ENCODE measurements around the gene NEDD4L.
A peak's percentile ranks its signal among the peaks of the same experiment; 100 is the strongest.

Gene NEDD4L

DNA sequence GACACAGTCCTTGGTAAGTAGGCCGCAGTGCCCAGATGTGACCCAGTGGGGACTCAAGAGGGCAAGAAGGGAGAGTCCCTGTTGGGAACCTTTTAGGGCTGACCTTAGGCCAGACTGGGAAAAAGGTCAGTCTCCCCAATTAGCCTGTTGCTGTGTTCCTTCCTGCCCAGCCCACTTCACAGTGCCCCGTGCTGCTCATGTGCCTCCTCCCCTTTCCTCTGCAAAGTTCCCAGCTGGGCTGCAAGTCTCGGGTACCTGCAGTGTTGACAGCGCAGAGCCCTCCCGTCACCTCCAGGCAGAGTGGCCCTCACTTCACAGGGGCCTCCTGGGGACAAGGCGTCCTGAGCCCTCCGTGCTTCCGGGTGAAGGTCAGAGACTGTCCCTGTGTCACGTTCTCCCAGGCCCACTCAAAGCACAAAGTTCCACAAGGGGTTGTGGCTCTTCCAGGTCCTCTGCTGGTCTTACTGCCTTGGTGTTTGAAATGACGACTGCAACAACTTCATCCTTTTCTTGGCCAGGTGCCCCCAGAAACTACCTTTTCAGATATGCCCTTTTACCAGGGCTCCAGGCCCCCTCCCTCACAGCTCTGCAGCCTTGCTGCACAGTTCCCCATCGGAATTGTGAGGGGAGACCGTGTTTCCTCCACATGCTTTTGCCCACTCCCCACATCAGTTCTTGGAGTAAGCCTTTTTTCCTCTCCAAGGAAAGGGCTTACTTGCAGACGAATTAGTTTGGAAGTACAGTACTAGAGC is 359.1 kb downstream of the NEDD4L start:
- Histone ChIP-seq H3K9ac (ENCODE audit: insufficient read length, low read depth) (peak overlapping the region; percentile 42), H3K27me3 (ENCODE audit: insufficient read depth, insufficient read length) (no peaks in the 10 kb centered on the region), H3K4me1 (ENCODE audit: insufficient read depth, insufficient read length) (peaks cover 3% of the 10 kb centered on the region), H3K9me3 (ENCODE audit: insufficient read depth, low read length) (no peaks in the 10 kb centered on the region), H3K4me3 (ENCODE audit: insufficient read length, low read depth) (no peak overlapping the region), H3K36me3 (ENCODE audit: insufficient read depth, insufficient read length, low read length) (no peaks in the 10 kb centered on the region)
- TF ChIP-seq YY1 (IDR thresholded peaks at IDR 0.05; ENCODE audit: insufficient read depth, insufficient read length) (no peak), ZNF274 (IDR thresholded peaks at IDR 0.05; ENCODE audit: low read depth, low read length) (no peak), SUZ12 (IDR thresholded peaks at IDR 0.05; ENCODE audit: extremely low read depth, insufficient read depth, insufficient read length) (no peak)
- no peak for DNase-seq (ENCODE audit: low read depth, low spot score)

DNA sequence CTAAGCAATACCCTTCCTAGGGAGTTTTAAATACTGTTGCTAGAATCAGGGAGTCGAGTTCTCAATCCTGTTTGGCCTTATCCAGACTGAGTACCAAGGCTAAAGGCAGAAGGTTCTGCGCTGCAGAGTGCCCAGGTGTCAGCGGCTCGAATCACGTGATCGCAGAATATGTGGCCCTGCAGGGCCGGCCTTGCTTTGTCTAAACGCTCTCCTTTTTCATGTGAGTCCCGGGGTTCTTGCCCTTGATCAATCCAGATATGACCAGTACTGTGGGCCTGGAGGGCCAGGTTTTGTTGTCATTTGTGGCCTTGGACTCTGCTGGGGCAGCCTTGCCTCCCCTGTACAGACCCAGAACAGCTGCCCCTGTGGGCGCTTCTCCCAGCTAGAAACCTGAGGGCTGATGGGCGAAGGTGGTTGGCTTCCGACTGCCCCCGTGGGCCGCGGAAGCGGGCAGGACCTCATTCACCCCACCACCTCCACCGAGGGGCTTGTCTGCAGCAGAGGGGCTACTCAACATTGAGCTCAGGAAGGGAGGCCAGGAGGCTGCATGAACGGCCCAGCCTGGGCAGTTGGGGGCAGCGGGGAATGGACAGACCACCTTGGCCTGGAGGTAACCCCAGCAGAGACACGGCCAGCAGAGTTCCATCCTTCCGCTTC is 359.9 kb downstream of the NEDD4L start:
- Histone ChIP-seq H3K27me3 (ENCODE audit: insufficient read depth, insufficient read length) (no peaks in the 10 kb centered on the region), H3K9ac (ENCODE audit: insufficient read length, low read depth) (peak overlapping the region; percentile 42), H3K4me1 (ENCODE audit: insufficient read depth, insufficient read length) (peaks cover 3% of the 10 kb centered on the region), H3K4me3 (ENCODE audit: insufficient read length, low read depth) (no peak overlapping the region), H3K9me3 (ENCODE audit: insufficient read depth, low read length) (no peaks in the 10 kb centered on the region), H3K36me3 (ENCODE audit: insufficient read depth, insufficient read length, low read length) (no peaks in the 10 kb centered on the region)
- TF ChIP-seq ZNF274 (IDR thresholded peaks at IDR 0.05; ENCODE audit: low read depth, low read length) (no peak), SUZ12 (IDR thresholded peaks at IDR 0.05; ENCODE audit: extremely low read depth, insufficient read depth, insufficient read length) (no peak), YY1 (IDR thresholded peaks at IDR 0.05; ENCODE audit: insufficient read depth, insufficient read length) (no peak)
- no peak for DNase-seq (ENCODE audit: low read depth, low spot score)

DNA sequence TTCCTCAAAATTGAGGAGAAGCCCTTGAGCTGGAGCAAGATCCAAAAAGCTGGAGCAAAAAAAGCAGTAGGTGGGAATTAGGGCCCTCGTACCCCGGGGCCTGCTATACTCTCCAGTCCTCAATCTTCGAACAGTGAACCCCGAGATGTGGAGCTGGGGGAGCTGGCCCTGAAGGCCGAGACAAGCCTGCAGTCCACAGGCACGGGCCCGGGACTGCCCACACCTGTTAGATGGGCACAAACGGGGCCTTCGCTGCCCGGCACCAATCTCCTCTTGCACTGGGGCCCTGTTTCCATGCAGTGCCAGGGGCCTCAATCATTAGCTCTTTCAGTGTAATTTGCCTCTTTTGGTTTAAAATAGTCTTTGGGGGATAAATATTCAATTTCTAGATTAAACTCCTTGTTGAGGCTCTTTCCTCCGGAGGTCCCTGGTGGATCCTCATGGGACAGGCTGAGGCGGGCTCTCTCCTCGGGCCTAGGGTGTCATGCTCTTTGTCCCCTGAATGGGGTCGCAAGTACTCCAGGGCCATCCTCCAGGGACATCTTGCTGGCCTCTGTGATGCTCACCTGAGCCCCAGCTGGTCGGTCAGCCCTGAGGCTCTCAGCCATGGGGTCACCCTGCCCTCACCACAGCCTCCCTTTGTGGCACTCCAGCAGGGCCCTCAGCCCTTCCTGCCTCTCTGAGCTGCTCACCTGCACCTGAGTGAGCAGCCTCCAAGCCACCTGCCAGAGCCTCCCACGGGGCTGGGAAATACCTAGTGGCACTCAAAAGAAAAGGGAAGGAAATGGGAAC is 361.3 kb downstream of the NEDD4L start:
- H3K9me3 ChIP-seq (ENCODE audit: insufficient read depth, low read length) = no peaks in the 10 kb centered on the region
- H3K9ac ChIP-seq (ENCODE audit: insufficient read length, low read depth) = no peak overlapping the region
- DNase-seq (ENCODE audit: low read depth, low spot score) = no peak
- TF ChIP-seq YY1 (IDR thresholded peaks at IDR 0.05; ENCODE audit: insufficient read depth, insufficient read length) (no peak), ZNF274 (IDR thresholded peaks at IDR 0.05; ENCODE audit: low read depth, low read length) (no peak), SUZ12 (IDR thresholded peaks at IDR 0.05; ENCODE audit: extremely low read depth, insufficient read depth, insufficient read length) (no peak)
- no peaks in the 10 kb centered on the region for H3K36me3 ChIP-seq (ENCODE audit: insufficient read depth, insufficient read length, low read length)
- H3K4me1 ChIP-seq (ENCODE audit: insufficient read depth, insufficient read length) = peaks cover 3% of the 10 kb centered on the region
- no peaks in the 10 kb centered on the region for H3K27me3 ChIP-seq (ENCODE audit: insufficient read depth, insufficient read length)
- H3K4me3 ChIP-seq (ENCODE audit: insufficient read length, low read depth) = no peak overlapping the region

DNA sequence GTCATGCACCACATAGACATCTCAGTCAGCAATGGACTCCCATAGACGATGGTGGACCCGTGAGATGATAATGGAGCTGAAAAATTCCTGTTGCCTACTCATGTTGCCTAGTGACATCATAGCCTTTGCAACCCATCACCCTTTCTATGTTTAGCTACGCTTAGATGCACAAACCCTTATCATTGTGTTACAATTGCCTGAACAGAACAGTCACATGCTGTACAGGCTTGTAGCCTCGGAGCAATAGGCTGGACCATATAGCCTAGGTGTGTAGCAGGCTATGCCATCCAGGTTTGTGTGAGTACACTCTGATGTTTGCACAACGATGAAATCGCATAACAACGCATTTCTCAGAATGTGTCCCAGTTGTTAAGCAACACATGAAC is 363.2 kb downstream of the NEDD4L start:
- no peaks in the 10 kb centered on the region for H3K9me3 ChIP-seq (ENCODE audit: insufficient read depth, low read length)
- H3K4me3 ChIP-seq (ENCODE audit: insufficient read length, low read depth) = no peak overlapping the region
- H3K27me3 ChIP-seq (ENCODE audit: insufficient read depth, insufficient read length) = no peaks in the 10 kb centered on the region
- H3K4me1 ChIP-seq (ENCODE audit: insufficient read depth, insufficient read length) = peaks cover 3% of the 10 kb centered on the region
- DNase-seq (ENCODE audit: low read depth, low spot score) = no peak
- H3K9ac ChIP-seq (ENCODE audit: insufficient read length, low read depth) = no peak overlapping the region
- H3K36me3 ChIP-seq (ENCODE audit: insufficient read depth, insufficient read length, low read length) = no peaks in the 10 kb centered on the region
- TF ChIP-seq SUZ12 (IDR thresholded peaks at IDR 0.05; ENCODE audit: extremely low read depth, insufficient read depth, insufficient read length) (no peak), YY1 (IDR thresholded peaks at IDR 0.05; ENCODE audit: insufficient read depth, insufficient read length) (no peak), ZNF274 (IDR thresholded peaks at IDR 0.05; ENCODE audit: low read depth, low read length) (no peak)

DNA sequence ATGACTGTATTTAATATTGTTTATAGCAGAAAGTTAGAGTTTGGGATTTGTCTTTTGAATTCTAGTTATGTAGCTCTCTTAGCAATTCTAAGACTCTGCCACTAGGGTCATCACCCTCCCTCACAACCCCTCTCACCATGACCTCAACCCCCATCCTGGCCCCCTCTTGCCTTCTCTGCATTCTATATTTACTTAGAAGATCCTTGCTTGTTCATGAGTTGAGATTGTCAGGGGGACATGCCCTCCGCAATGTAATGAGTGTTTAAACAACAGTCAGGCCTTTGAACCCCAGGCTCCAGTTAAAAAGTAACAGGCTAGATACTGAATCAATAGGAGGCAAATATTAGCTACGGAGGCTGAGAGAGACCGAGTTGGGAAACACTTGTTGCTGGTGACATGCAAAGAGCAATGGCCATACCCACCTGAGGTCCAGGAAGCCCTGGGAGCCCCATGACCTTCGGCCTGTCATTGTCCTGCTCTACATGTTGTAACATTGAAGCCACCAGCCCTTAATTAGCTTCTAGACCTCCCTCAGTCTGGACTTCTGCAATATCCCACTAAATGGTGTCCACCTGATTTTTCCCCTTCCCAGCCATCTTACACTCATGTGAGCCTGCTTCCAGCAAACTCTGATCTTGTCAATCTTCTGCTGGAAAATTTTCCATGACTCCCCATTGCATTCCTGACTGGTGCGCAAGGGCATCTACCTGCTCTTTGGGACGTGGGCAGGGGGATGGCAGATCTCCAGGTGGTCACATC is 363.8 kb downstream of the NEDD4L start:
- TF ChIP-seq ZNF274 (IDR thresholded peaks at IDR 0.05; ENCODE audit: low read depth, low read length) (no peak), YY1 (IDR thresholded peaks at IDR 0.05; ENCODE audit: insufficient read depth, insufficient read length) (no peak), SUZ12 (IDR thresholded peaks at IDR 0.05; ENCODE audit: extremely low read depth, insufficient read depth, insufficient read length) (no peak)
- no peak for DNase-seq (ENCODE audit: low read depth, low spot score)
- no peak overlapping the region for H3K4me3 ChIP-seq (ENCODE audit: insufficient read length, low read depth)

DNA sequence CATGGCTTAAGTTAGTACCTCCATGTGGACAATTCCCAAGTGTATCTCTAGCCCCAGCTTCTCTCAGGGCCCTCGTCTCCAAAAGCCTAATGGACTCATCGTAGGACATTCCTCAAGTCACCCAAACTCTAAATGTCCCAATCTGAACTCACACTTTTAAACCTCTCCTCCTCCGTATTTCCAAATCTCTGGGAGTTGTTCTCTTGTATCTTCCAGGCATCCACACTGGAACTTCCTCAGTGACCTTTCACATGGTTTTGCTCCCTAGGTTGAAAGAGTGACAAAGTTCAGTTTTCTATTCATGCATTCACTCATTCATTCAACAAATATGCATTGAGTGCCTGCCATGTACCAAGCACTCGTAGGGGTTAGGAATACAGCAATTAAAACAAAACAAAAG is 364.6 kb downstream of the NEDD4L start:
- H3K4me1 ChIP-seq (ENCODE audit: insufficient read depth, insufficient read length) = no peaks in the 10 kb centered on the region
- H3K9me3 ChIP-seq (ENCODE audit: insufficient read depth, low read length) = no peaks in the 10 kb centered on the region
- H3K36me3 ChIP-seq (ENCODE audit: insufficient read depth, insufficient read length, low read length) = no peaks in the 10 kb centered on the region
- no peak overlapping the region for H3K4me3 ChIP-seq (ENCODE audit: insufficient read length, low read depth)
- no peaks in the 10 kb centered on the region for H3K27me3 ChIP-seq (ENCODE audit: insufficient read depth, insufficient read length)
- no peak for DNase-seq (ENCODE audit: low read depth, low spot score)
- no peak overlapping the region for H3K9ac ChIP-seq (ENCODE audit: insufficient read length, low read depth)
- no peak for TF ChIP-seq ZNF274 (IDR thresholded peaks at IDR 0.05; ENCODE audit: low read depth, low read length)
- TF ChIP-seq SUZ12 (IDR thresholded peaks at IDR 0.05; ENCODE audit: extremely low read depth, insufficient read depth, insufficient read length) = no peak
- no peak for TF ChIP-seq YY1 (IDR thresholded peaks at IDR 0.05; ENCODE audit: insufficient read depth, insufficient read length)

More for the DNA sequence above, 363.8 kb downstream of the NEDD4L start:
- H3K9ac ChIP-seq (ENCODE audit: insufficient read length, low read depth) = no peak overlapping the region
- peaks cover 3% of the 10 kb centered on the region for H3K4me1 ChIP-seq (ENCODE audit: insufficient read depth, insufficient read length)
- no peaks in the 10 kb centered on the region for H3K36me3 ChIP-seq (ENCODE audit: insufficient read depth, insufficient read length, low read length)
- no peaks in the 10 kb centered on the region for H3K9me3 ChIP-seq (ENCODE audit: insufficient read depth, low read length)
- H3K27me3 ChIP-seq (ENCODE audit: insufficient read depth, insufficient read length) = no peaks in the 10 kb centered on the region

Measured in NT2/D1 (cell line).